HepG2 (cell line): ENCODE data around the gene ZG16B.

Experiments
- NFKB2 ChIP-seq: sonication (generic); formaldehyde crosslinking; IDR thresholded peaks from 2 replicates; pipeline ENCODE4 v1.4.0; 2020; ENCODE audit warnings: missing genetic modification reagents, borderline replicate concordance
- TF ChIP-seq, protein P1 (sequence below): sonication (generic); formaldehyde crosslinking; IDR thresholded peaks from 2 replicates; pipeline ENCODE4 v1.5.0; 2020; ENCODE audit warnings: mild to moderate bottlenecking, missing genetic modification reagents, moderate library complexity

DNA sequence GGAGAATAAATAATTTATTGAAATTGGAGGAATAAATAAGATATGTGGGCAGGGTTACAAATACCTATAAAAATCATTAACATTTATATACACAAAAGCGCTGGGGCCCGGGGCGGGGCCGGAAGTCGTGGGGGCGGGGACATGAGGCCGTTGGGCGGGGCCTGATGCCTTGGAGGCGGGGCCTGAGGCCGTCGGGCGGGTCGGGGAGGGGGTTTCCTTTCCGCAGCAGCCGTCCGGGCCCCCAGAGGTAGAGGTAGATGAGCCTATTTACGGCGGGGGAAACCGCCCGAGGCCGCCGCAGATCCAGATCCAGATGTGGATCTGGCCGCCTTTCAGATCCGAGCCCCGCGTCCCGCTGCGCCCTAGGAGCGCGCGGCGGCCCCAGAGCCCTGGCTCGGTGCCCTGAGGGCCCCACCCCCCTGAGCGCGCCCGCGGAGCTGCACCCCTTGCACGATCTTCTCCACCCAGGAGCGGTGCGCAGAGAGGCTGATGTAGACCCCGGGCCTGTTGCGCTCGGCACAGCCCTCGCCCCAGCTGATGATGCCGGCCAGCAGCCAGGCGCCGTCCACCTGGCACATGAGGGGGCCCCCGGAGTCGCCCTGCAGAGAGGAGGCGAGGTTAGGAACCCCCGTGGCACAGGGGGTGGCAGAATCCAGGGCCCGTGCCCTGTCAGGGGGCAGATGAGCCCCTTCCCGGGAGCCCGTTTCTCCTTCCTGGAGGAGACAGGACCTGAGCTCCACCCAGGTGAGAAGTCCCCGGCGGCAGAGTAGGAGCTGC is 22.8 kb downstream of the ZG16B start:
- no peak for TF ChIP-seq NFKB2 (CRISPR knock-in tag)
- TF ChIP-seq, protein P1, sequence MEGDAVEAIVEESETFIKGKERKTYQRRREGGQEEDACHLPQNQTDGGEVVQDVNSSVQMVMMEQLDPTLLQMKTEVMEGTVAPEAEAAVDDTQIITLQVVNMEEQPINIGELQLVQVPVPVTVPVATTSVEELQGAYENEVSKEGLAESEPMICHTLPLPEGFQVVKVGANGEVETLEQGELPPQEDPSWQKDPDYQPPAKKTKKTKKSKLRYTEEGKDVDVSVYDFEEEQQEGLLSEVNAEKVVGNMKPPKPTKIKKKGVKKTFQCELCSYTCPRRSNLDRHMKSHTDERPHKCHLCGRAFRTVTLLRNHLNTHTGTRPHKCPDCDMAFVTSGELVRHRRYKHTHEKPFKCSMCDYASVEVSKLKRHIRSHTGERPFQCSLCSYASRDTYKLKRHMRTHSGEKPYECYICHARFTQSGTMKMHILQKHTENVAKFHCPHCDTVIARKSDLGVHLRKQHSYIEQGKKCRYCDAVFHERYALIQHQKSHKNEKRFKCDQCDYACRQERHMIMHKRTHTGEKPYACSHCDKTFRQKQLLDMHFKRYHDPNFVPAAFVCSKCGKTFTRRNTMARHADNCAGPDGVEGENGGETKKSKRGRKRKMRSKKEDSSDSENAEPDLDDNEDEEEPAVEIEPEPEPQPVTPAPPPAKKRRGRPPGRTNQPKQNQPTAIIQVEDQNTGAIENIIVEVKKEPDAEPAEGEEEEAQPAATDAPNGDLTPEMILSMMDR: no peak
